Measurements from ENCODE around the gene ZBTB7C. TPM values are rescaled to one million over a fixed set of nuclear protein-coding genes. Genes with fewer than 3 reads are reported as not detected.

The ZBTB7C gene
- total RNA-seq, 1 experiment from 2014 or later = 0.17 TPM

- DNase-seq (ENCODE audit: low read depth) = no peak
These were observed 310.6 kb downstream of the ZBTB7C start for GRCh38 chr18:48098538-48098937.

GRCh38 chr18:48098007-48098406 lies 311.2 kb downstream of the ZBTB7C start:
- no peak for DNase-seq (ENCODE audit: low read depth)

- no peak for DNase-seq (ENCODE audit: low read depth)
These were observed 313.5 kb downstream of the ZBTB7C start for GRCh38 chr18:48095726-48096125.

- no peak for DNase-seq (ENCODE audit: low read depth)
These were observed 316.1 kb downstream of the ZBTB7C start for GRCh38 chr18:48093104-48093503.

GRCh38 chr18:48091869-48092497 lies 317.2 kb downstream of the ZBTB7C start:
- DNase-seq (ENCODE audit: low read depth) = no peak

GRCh38 chr18:48090702-48091101 lies 318.5 kb downstream of the ZBTB7C start:
- DNase-seq (ENCODE audit: low read depth) = no peak

GRCh38 chr18:48090021-48090420 lies 319.2 kb downstream of the ZBTB7C start:
- no peak for DNase-seq (ENCODE audit: low read depth)

GRCh38 chr18:48085781-48086487 lies 323.2 kb downstream of the ZBTB7C start:
- no peak for DNase-seq (ENCODE audit: low read depth)

- DNase-seq (ENCODE audit: low read depth) = no peak
These were observed 324.3 kb downstream of the ZBTB7C start for GRCh38 chr18:48084858-48085257.

GRCh38 chr18:48084041-48084757 lies 325.0 kb downstream of the ZBTB7C start:
- DNase-seq (ENCODE audit: low read depth) = no peak

- no peak for DNase-seq (ENCODE audit: low read depth)
These were observed 328.6 kb downstream of the ZBTB7C start for GRCh38 chr18:48080546-48080945.

GRCh38 chr18:48079885-48080284 lies 329.3 kb downstream of the ZBTB7C start:
- DNase-seq (ENCODE audit: low read depth) = no peak

- no peak for DNase-seq (ENCODE audit: low read depth)
These were observed 330.7 kb downstream of the ZBTB7C start for GRCh38 chr18:48078448-48078847.

- no peak for DNase-seq (ENCODE audit: low read depth)
These were observed 331.9 kb downstream of the ZBTB7C start for GRCh38 chr18:48077291-48077690.

- no peak for DNase-seq (ENCODE audit: low read depth)
These were observed 332.7 kb downstream of the ZBTB7C start for GRCh38 chr18:48076461-48076860.

GRCh38 chr18:48075707-48076093 lies 333.5 kb downstream of the ZBTB7C start:
- no peak for DNase-seq (ENCODE audit: low read depth)

GRCh38 chr18:48074929-48075706 lies 334.1 kb downstream of the ZBTB7C start:
- no peak for DNase-seq (ENCODE audit: low read depth)

GRCh38 chr18:48073211-48073930 lies 335.8 kb downstream of the ZBTB7C start:
- DNase-seq (ENCODE audit: low read depth) = no peak

GRCh38 chr18:48072428-48073204 lies 336.6 kb downstream of the ZBTB7C start:
- no peak for DNase-seq (ENCODE audit: low read depth)

- DNase-seq (ENCODE audit: low read depth) = no peak
These were observed 340.2 kb downstream of the ZBTB7C start for GRCh38 chr18:48068916-48069445.

Measured in LHCN-M2 (cell line).